GM23338 (cell line): ENCODE data around the gene CHSY1. TPM values are rescaled to one million over a fixed set of nuclear protein-coding genes. Genes with fewer than 3 reads are reported as not detected.
A peak's percentile ranks its signal among the peaks of the same experiment; 100 is the strongest.

ENCODE experiments used
- ATAC-seq: fragments of 200-7000 bp; cut with Tn5 transposase; 3 replicates; pipeline ENCODE4 v1.9.1; 2020
- DNase-seq: peaks from one replicate; pipeline ENCODE4 v3.0.0-alpha.2; 2015; ENCODE audit warnings: low spot score
- H2AFZ ChIP-seq: fragments of 200-600 bp; sonication (generic); 2 replicates; pipeline ENCODE4 v1.8.0; 2016; ENCODE audit warnings: antibody characterized with exemption, mild to moderate bottlenecking, moderate library complexity
- H3F3A ChIP-seq: fragments of 200-600 bp; sonication (generic); replicated peaks from 2 replicates; pipeline ENCODE4 v1.8.0; 2017; ENCODE audit warnings: antibody characterized with exemption, mixed run types, low read depth
- H3K27ac ChIP-seq: fragments of 200-600 bp; sonication (generic); 2 replicates; pipeline ENCODE4 v1.6.1; 2016; ENCODE audit warnings: low read depth
- H3K27me3 ChIP-seq: fragments of 200-600 bp; sonication (generic); 2 replicates; pipeline ENCODE4 v1.8.0; 2016; ENCODE audit warnings: mild to moderate bottlenecking, mixed run types, moderate library complexity; ENCODE audit not compliant: insufficient read depth
- H3K36me3 ChIP-seq: fragments of 200-600 bp; sonication (generic); 2 replicates; pipeline ENCODE4 v1.8.0; 2016; ENCODE audit warnings: mild to moderate bottlenecking; ENCODE audit not compliant: insufficient read depth
- H3K4me1 ChIP-seq: fragments of 200-600 bp; sonication (generic); 2 replicates; pipeline ENCODE4 v1.8.0; 2016; ENCODE audit warnings: mild to moderate bottlenecking, moderate library complexity; ENCODE audit not compliant: insufficient read depth
- H3K4me2 ChIP-seq: fragments of 200-600 bp; sonication (generic); 2 replicates; pipeline ENCODE4 v1.7.1; 2017; ENCODE audit warnings: mixed run types
- H3K4me3 ChIP-seq: fragments of 200-600 bp; sonication (generic); 2 replicates; pipeline ENCODE4 v1.6.1; 2016; ENCODE audit warnings: mixed run types
- H3K79me2 ChIP-seq: fragments of 200-600 bp; sonication (generic); replicated peaks from 2 replicates; pipeline ENCODE4 v1.8.0; 2017; ENCODE audit warnings: mild to moderate bottlenecking; ENCODE audit not compliant: insufficient read depth
- H3K9me2 ChIP-seq: fragments of 200-600 bp; sonication (generic); 2 replicates; pipeline ENCODE4 v1.8.0; 2017; ENCODE audit not compliant: insufficient read depth
- H4K20me1 ChIP-seq: fragments of 200-600 bp; sonication (generic); replicated peaks from 2 replicates; pipeline ENCODE4 v1.8.0; 2017; ENCODE audit warnings: mild to moderate bottlenecking; ENCODE audit not compliant: insufficient read depth
- H3K27ac Mint-ChIP-seq: 2 replicates; pipeline ENCODE4 v1.8.0; 2020; ENCODE audit warnings: inconsistent platforms, mild to moderate bottlenecking, moderate library complexity, mixed read lengths
- H3K27me3 Mint-ChIP-seq: 3 replicates; pipeline ENCODE4 v1.8.0; 2022; ENCODE audit warnings: low read depth, mild to moderate bottlenecking, moderate library complexity, mixed read lengths, inconsistent platforms; ENCODE audit not compliant: insufficient read depth, poor library complexity
- H3K36me3 Mint-ChIP-seq: 3 replicates; pipeline ENCODE4 v1.8.0; 2021; ENCODE audit warnings: low read depth, mild to moderate bottlenecking, inconsistent platforms, moderate library complexity, mixed read lengths
- H3K4me1 Mint-ChIP-seq: 3 replicates; pipeline ENCODE4 v1.8.0; 2020; ENCODE audit warnings: mild to moderate bottlenecking, inconsistent platforms, mixed read lengths
- H3K4me3 Mint-ChIP-seq: 3 replicates; pipeline ENCODE4 v1.8.0; 2021; ENCODE audit warnings: moderate library complexity, mild to moderate bottlenecking, inconsistent platforms, mixed read lengths
- H3K9me3 Mint-ChIP-seq: 3 replicates; pipeline ENCODE4 v1.8.0; 2020; ENCODE audit warnings: moderate library complexity, mild to moderate bottlenecking, inconsistent platforms, mixed read lengths
- EZH2 ChIP-seq: fragments of 200-600 bp; sonication (generic); IDR thresholded peaks from one replicate; pipeline ENCODE4 v1.8.0; 2017; ENCODE audit warnings: antibody characterized with exemption, mild to moderate bottlenecking, low read depth; ENCODE audit not compliant: unreplicated experiment
- EZH2phosphoT487 ChIP-seq: fragments of 200-600 bp; sonication (generic); IDR thresholded peaks from one replicate; pipeline ENCODE4 v1.8.1; 2018; ENCODE audit warnings: antibody characterized with exemption; ENCODE audit not compliant: unreplicated experiment
- JUNB ChIP-seq: IDR thresholded peaks from one replicate; pipeline ENCODE4 v1.6.1; 2016; ENCODE audit warnings: antibody characterized with exemption; ENCODE audit not compliant: unreplicated experiment
- NANOG ChIP-seq: IDR thresholded peaks from 2 replicates; pipeline ENCODE4 v1.6.1; 2016; ENCODE audit warnings: antibody characterized with exemption, borderline replicate concordance
- POLR2AphosphoS5 ChIP-seq: IDR thresholded peaks from 2 replicates; pipeline ENCODE4 v1.6.1; 2016; ENCODE audit warnings: antibody characterized with exemption, low read depth
- ZNF114 ChIP-seq: fragments of 250-450 bp; sonication (Bioruptor Pico); IDR thresholded peaks from 2 replicates; pipeline ENCODE4 v1.5.0; 2020; ENCODE audit warnings: mild to moderate bottlenecking, moderate library complexity
- polyA plus RNA-seq: library from polyadenylated mRNA; unstranded; fragments of >200 nt; fragmentation: Nextera tagmentation; extraction: Ambion mirVana; gene quantifications from 2 replicates; pipeline ENCODE4 v1.2.1, GENCODE V29; 2016
- total RNA-seq: library from RNA; depleted of rRNA; stranded (reverse); fragments of >200 nt; shearing (Covaris generic); gene quantifications from 2 replicates; pipeline ENCODE4 v1.2.3, GENCODE V29; 2014
- TF ChIP-seq, protein P1 (sequence below): fragments of 250-450 bp; sonication (Bioruptor Pico); IDR thresholded peaks from 2 replicates; pipeline ENCODE4 v1.5.0; 2020; ENCODE audit warnings: mild to moderate bottlenecking, moderate library complexity
- TF ChIP-seq, protein P2 (sequence below), 2 experiments: fragments of 200-600 bp in 1 of 2; sonication (generic) in 1 of 2; conservative IDR thresholded peaks; 2 replicates each; pipeline versions ENCODE4 v1.5.1 to v1.6.1; 2016 to 2017; ENCODE audit warnings: antibody characterized with exemption in 2 of 2, low read depth in 2 of 2, mild to moderate bottlenecking in 2 of 2, moderate library complexity in 1 of 2

The CHSY1 gene
- total and polyA plus RNA-seq, 2 experiments from 2014 or later: 9.8 to 47.7 TPM

GRCh38 chr15:101203029-101203573 is 48.7 kb downstream of the CHSY1 start:
- Histone ChIP-seq H3K79me2 (peaks cover 85% of the 10 kb centered on the region), H3F3A (no peaks in the 10 kb centered on the region), H2AFZ (no peak overlapping the region), H3K4me3 (no peak overlapping the region), H3K9me2 (no peaks in the 10 kb centered on the region), H3K4me1 (peaks cover 37% of the 10 kb centered on the region), H3K4me2 (no peak overlapping the region), H3K27ac (no peak overlapping the region; the same call in 1 of the 2 replicates), H3K27me3 (no peaks in the 10 kb centered on the region), H4K20me1 (peaks cover 55% of the 10 kb centered on the region), H3K36me3 (no peaks in the 10 kb centered on the region)
- ATAC-seq: no peak
- Mint-ChIP-seq H3K27me3 (peaks cover 14% of the 10 kb centered on the region), H3K36me3 (no peaks in the 10 kb centered on the region), H3K4me1 (peaks cover 63% of the 10 kb centered on the region), H3K9me3 (no peaks in the 10 kb centered on the region), H3K4me3 (no peak overlapping the region), H3K27ac (no peak overlapping the region)
- no peak for TF ChIP-seq EZH2phosphoT487
- DNase-seq: no peak

- Histone ChIP-seq H3K4me1 (peaks cover 42% of the 10 kb centered on the region), H3K36me3 (no peaks in the 10 kb centered on the region), H2AFZ (no peak overlapping the region), H3K4me3 (no peak overlapping the region), H3K9me2 (no peaks in the 10 kb centered on the region), H3F3A (no peaks in the 10 kb centered on the region), H3K27ac (peak overlapping the region; percentile 78), H3K4me2 (0 out of 2 replicates have a peak overlapping the region, but pooled peaks have one; percentile 37), H4K20me1 (peaks cover 54% of the 10 kb centered on the region), H3K27me3 (no peaks in the 10 kb centered on the region), H3K79me2 (peaks cover 85% of the 10 kb centered on the region)
- peaks cover 65% of the 10 kb centered on the region for H3K4me1 Mint-ChIP-seq
- ATAC-seq: peak; percentile 95
- H3K9me3 Mint-ChIP-seq: no peaks in the 10 kb centered on the region
- H3K27ac Mint-ChIP-seq: peak overlapping the region; percentile 36; the same call in 1 of the 2 replicates
- peak overlapping the region; percentile 25 for H3K4me3 Mint-ChIP-seq
- no peaks in the 10 kb centered on the region for H3K36me3 Mint-ChIP-seq
- peaks cover 14% of the 10 kb centered on the region for H3K27me3 Mint-ChIP-seq
- DNase-seq: peak; percentile 93
- no peak for TF ChIP-seq EZH2
- TF ChIP-seq ZNF114 (CRISPR knock-in tag): no peak
- no peak for TF ChIP-seq EZH2phosphoT487
- no peak for TF ChIP-seq NANOG
- TF ChIP-seq, protein P1, sequence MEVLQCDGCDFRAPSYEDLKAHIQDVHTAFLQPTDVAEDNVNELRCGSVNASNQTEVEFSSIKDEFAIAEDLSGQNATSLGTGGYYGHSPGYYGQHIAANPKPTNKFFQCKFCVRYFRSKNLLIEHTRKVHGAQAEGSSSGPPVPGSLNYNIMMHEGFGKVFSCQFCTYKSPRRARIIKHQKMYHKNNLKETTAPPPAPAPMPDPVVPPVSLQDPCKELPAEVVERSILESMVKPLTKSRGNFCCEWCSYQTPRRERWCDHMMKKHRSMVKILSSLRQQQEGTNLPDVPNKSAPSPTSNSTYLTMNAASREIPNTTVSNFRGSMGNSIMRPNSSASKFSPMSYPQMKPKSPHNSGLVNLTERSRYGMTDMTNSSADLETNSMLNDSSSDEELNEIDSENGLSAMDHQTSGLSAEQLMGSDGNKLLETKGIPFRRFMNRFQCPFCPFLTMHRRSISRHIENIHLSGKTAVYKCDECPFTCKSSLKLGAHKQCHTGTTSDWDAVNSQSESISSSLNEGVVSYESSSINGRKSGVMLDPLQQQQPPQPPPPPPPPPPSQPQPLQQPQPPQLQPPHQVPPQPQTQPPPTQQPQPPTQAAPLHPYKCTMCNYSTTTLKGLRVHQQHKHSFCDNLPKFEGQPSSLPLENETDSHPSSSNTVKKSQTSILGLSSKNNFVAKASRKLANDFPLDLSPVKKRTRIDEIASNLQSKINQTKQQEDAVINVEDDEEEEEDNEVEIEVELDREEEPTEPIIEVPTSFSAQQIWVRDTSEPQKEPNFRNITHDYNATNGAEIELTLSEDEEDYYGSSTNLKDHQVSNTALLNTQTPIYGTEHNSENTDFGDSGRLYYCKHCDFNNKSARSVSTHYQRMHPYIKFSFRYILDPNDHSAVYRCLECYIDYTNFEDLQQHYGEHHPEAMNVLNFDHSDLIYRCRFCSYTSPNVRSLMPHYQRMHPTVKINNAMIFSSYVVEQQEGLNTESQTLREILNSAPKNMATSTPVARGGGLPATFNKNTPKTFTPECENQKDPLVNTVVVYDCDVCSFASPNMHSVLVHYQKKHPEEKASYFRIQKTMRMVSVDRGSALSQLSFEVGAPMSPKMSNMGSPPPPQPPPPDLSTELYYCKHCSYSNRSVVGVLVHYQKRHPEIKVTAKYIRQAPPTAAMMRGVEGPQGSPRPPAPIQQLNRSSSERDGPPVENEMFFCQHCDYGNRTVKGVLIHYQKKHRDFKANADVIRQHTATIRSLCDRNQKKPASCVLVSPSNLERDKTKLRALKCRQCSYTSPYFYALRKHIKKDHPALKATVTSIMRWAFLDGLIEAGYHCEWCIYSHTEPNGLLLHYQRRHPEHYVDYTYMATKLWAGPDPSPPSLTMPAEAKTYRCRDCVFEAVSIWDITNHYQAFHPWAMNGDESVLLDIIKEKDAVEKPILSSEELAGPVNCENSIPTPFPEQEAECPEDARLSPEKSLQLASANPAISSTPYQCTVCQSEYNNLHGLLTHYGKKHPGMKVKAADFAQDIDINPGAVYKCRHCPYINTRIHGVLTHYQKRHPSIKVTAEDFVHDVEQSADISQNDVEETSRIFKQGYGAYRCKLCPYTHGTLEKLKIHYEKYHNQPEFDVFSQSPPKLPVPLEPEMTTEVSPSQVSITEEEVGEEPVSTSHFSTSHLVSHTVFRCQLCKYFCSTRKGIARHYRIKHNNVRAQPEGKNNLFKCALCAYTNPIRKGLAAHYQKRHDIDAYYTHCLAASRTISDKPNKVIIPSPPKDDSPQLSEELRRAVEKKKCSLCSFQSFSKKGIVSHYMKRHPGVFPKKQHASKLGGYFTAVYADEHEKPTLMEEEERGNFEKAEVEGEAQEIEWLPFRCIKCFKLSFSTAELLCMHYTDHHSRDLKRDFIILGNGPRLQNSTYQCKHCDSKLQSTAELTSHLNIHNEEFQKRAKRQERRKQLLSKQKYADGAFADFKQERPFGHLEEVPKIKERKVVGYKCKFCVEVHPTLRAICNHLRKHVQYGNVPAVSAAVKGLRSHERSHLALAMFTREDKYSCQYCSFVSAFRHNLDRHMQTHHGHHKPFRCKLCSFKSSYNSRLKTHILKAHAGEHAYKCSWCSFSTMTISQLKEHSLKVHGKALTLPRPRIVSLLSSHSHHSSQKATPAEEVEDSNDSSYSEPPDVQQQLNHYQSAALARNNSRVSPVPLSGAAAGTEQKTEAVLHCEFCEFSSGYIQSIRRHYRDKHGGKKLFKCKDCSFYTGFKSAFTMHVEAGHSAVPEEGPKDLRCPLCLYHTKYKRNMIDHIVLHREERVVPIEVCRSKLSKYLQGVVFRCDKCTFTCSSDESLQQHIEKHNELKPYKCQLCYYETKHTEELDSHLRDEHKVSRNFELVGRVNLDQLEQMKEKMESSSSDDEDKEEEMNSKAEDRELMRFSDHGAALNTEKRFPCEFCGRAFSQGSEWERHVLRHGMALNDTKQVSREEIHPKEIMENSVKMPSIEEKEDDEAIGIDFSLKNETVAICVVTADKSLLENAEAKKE (CRISPR knock-in tag): no peak
- TF ChIP-seq, protein P2, sequence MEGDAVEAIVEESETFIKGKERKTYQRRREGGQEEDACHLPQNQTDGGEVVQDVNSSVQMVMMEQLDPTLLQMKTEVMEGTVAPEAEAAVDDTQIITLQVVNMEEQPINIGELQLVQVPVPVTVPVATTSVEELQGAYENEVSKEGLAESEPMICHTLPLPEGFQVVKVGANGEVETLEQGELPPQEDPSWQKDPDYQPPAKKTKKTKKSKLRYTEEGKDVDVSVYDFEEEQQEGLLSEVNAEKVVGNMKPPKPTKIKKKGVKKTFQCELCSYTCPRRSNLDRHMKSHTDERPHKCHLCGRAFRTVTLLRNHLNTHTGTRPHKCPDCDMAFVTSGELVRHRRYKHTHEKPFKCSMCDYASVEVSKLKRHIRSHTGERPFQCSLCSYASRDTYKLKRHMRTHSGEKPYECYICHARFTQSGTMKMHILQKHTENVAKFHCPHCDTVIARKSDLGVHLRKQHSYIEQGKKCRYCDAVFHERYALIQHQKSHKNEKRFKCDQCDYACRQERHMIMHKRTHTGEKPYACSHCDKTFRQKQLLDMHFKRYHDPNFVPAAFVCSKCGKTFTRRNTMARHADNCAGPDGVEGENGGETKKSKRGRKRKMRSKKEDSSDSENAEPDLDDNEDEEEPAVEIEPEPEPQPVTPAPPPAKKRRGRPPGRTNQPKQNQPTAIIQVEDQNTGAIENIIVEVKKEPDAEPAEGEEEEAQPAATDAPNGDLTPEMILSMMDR (conservative IDR thresholded peaks at IDR 0.05; ENCODE audit: low read depth in 2 of 2): no peak
- no peak for TF ChIP-seq POLR2AphosphoS5
- no peak for TF ChIP-seq JUNB
Observed at GRCh38 chr15:101201411-101202174, 50.3 kb downstream of the CHSY1 start.
